Fibroblast of skin of scalp (primary cell): ENCODE results near the gene ZFP36.
A peak's percentile ranks its signal among the peaks of the same experiment; 100 is the strongest.
"Not testable (repeated sequence)": the region's sequence is repeated elsewhere in the genome, so short reads cannot be mapped to it uniquely, and the experiment has no call there.

Experiments used
- DNase-seq: peaks from one replicate; pipeline ENCODE4 v3.0.0-alpha.2; 2013

ZFP36 gene

GRCh38 chr19:39446365-39447084, 39.9 kb downstream of the ZFP36 start:
- DNase-seq: no peak

GRCh38 chr19:39448271-39448670, 41.6 kb downstream of the ZFP36 start:
- peak; percentile 30 for DNase-seq

- DNase-seq: no peak
Measured at GRCh38 chr19:39449116-39449797, 42.6 kb downstream of the ZFP36 start.

- not testable (repeated sequence) for DNase-seq
Measured at GRCh38 chr19:39451257-39451656, 44.6 kb downstream of the ZFP36 start.
